HepG2 (cell line): ENCODE results near the gene ZFAND3. TPM values are rescaled to one million over a fixed set of nuclear protein-coding genes. Genes with fewer than 3 reads are reported as not detected.
A peak's percentile ranks its signal among the peaks of the same experiment; 100 is the strongest.

ENCODE experiments used
- CC2D1A ChIP-seq: sonication (generic); formaldehyde crosslinking; IDR thresholded peaks from 2 replicates; pipeline ENCODE4 v1.8.1; 2023; ENCODE audit warnings: mild to moderate bottlenecking, missing genetic modification reagents
- FOXK1 ChIP-seq: sonication (generic); formaldehyde crosslinking; IDR thresholded peaks from 2 replicates; pipeline ENCODE4 v1.4.0; 2020; ENCODE audit warnings: low read depth, missing genetic modification reagents, borderline replicate concordance
- GPBP1L1 ChIP-seq: sonication (generic); formaldehyde crosslinking; IDR thresholded peaks from 2 replicates; pipeline ENCODE4 v1.5.0; 2020; ENCODE audit warnings: mild to moderate bottlenecking, missing genetic modification reagents
- IKZF5 ChIP-seq: IDR thresholded peaks from 2 replicates; pipeline ENCODE4 v1.6.1; 2018; ENCODE audit warnings: missing genetic modification reagents, mild to moderate bottlenecking, missing compliant biosample characterization
- JDP2 ChIP-seq: sonication (generic); formaldehyde crosslinking; IDR thresholded peaks from 2 replicates; pipeline ENCODE4 v1.8.1; 2022; ENCODE audit warnings: missing genetic modification reagents, borderline replicate concordance
- MAZ ChIP-seq, 2 experiments: sonication (generic) in 1 of 2; formaldehyde crosslinking in 1 of 2; IDR thresholded peaks; 2 replicates each; pipeline versions ENCODE4 v1.5.0 to v1.6.1; 2012 to 2020; ENCODE audit warnings: low read depth in 2 of 2, mild to moderate bottlenecking in 2 of 2, borderline replicate concordance in 1 of 2, improper control_type of control experiment in 1 of 2, low read length in 1 of 2, missing genetic modification reagents in 1 of 2, moderate library complexity in 1 of 2
- MYC ChIP-seq: sonication (generic); formaldehyde crosslinking; IDR thresholded peaks from 2 replicates; pipeline ENCODE4 v1.9.0; 2021; ENCODE audit warnings: missing genetic modification reagents, borderline replicate concordance
- MYPOP ChIP-seq: sonication (generic); formaldehyde crosslinking; IDR thresholded peaks from 2 replicates; pipeline ENCODE4 v1.8.1; 2023; ENCODE audit warnings: mild to moderate bottlenecking, moderate library complexity, missing genetic modification reagents
- RAD51 ChIP-seq: fragments of 450-650 bp; IDR thresholded peaks from 2 replicates; pipeline ENCODE4 v1.6.1; 2016; ENCODE audit warnings: borderline replicate concordance
- REST ChIP-seq, 2 experiments: IDR thresholded peaks; 2 replicates each; pipeline ENCODE4 v1.6.1; 2011 to 2012; ENCODE audit warnings: low read length in 2 of 2, borderline replicate concordance in 1 of 2, low read depth in 1 of 2, mild to moderate bottlenecking in 1 of 2, moderate library complexity in 1 of 2
- TFDP2 ChIP-seq: sonication (generic); formaldehyde crosslinking; IDR thresholded peaks from 2 replicates; pipeline ENCODE4 v1.4.0; 2020; ENCODE audit warnings: missing genetic modification reagents
- YEATS4 ChIP-seq: sonication (generic); formaldehyde crosslinking; IDR thresholded peaks from 2 replicates; pipeline ENCODE4 v1.4.0; 2020; ENCODE audit warnings: missing genetic modification reagents, borderline replicate concordance
- ZNF24 ChIP-seq: fragments of 450-650 bp; IDR thresholded peaks from 2 replicates; pipeline ENCODE4 v1.6.1; 2017; ENCODE audit warnings: antibody characterized with exemption, mild to moderate bottlenecking
- ZNF660 ChIP-seq: sonication (generic); formaldehyde crosslinking; IDR thresholded peaks from 2 replicates; pipeline ENCODE4 v1.5.1; 2020; ENCODE audit warnings: mild to moderate bottlenecking, low read depth, missing genetic modification reagents, borderline replicate concordance
- ZNF747 ChIP-seq: sonication (generic); formaldehyde crosslinking; IDR thresholded peaks from 2 replicates; pipeline ENCODE4 v1.8.1; 2023; ENCODE audit warnings: missing genetic modification reagents, mild to moderate bottlenecking, borderline replicate concordance
- polyA plus RNA-seq, 8 experiments: library from polyadenylated mRNA; depleted of rRNA in 3 of 8; stranded (reverse) in 7 of 8; unstranded in 1 of 8; fragments of >200 nt; fragmentation: Illumina TruSeq in 4 of 8; extraction: Trizol in 4 of 8; gene quantifications; 2 replicates each; pipeline versions ENCODE4 v1.2.1 to v1.2.3, GENCODE V29; 2011 to 2016; ENCODE audit warnings: low read depth in 4 of 8, missing spikeins in 1 of 8, mixed read lengths in 1 of 8; ENCODE audit not compliant: insufficient read depth in 1 of 8
- total RNA-seq, 5 experiments: library from RNA; depleted of rRNA; stranded (reverse); fragments of >200 nt; fragmentation: Illumina TruSeq; extraction: Trizol; gene quantifications; 2 replicates each; pipeline ENCODE4 v1.2.3, GENCODE V29; 2016; ENCODE audit warnings: low read depth in 1 of 5

The ZFAND3 gene
- total and polyA plus RNA-seq, 2 of the 13 experiments (the other 11 are each of a cell fraction or from before 2014, with no cell fraction given) = 16.4 to 17.1 TPM

GRCh38 chr6:37799263-37799644 lies 20.3 kb upstream of the ZFAND3 start (continued):
- TF ChIP-seq ZNF660 (CRISPR knock-in tag) = no peak
- TF ChIP-seq CC2D1A (CRISPR knock-in tag) = 0 out of 2 replicates have a peak, but pooled peaks have one; percentile 43
- peak; percentile 35 for TF ChIP-seq ZNF747
- no peak for TF ChIP-seq MAZ (IDR thresholded peaks at IDR 0.05; ENCODE audit: borderline replicate concordance, low read depth, low read length)
- peak; percentile 38; the same call in 1 of the 2 replicates for TF ChIP-seq MAZ (CRISPR knock-in tag; IDR thresholded peaks at IDR 0.05; ENCODE audit: low read depth)
- peak; percentile 75 for TF ChIP-seq IKZF5
- peak; percentile 91 for TF ChIP-seq MYC
- TF ChIP-seq JDP2 (CRISPR knock-in tag) = no peak
- peak in 1 of 2 experiments; percentile 30; a peak in 1 of 4 replicates for TF ChIP-seq REST (IDR thresholded peaks at IDR 0.05; ENCODE audit: borderline replicate concordance in 1 of 2, low read depth in 1 of 2, low read length in 2 of 2)
- TF ChIP-seq YEATS4 (CRISPR knock-in tag) = peak; percentile 54; the same call in 1 of the 2 replicates
- TF ChIP-seq FOXK1 (CRISPR knock-in tag) = 0 out of 2 replicates have a peak, but pooled peaks have one; percentile 40
- TF ChIP-seq RAD51 = no peak
- TF ChIP-seq TFDP2 (CRISPR knock-in tag) = peak; percentile 86
- 0 out of 2 replicates have a peak, but pooled peaks have one; percentile 41 for TF ChIP-seq MYPOP
- no peak for TF ChIP-seq GPBP1L1 (CRISPR knock-in tag)
- TF ChIP-seq ZNF24 = no peak
